Endodermal cell (in vitro differentiated cells): ENCODE data around the gene ITGB3. TPM values are rescaled to one million over a fixed set of nuclear protein-coding genes. Genes with fewer than 3 reads are reported as not detected.

Experiments
- DNase-seq: peaks from one replicate; pipeline ENCODE4 v3.0.0-alpha.2; 2017
- H3K27ac ChIP-seq: 2 replicates; pipeline ENCODE4 v1.5.1; 2013; ENCODE audit warnings: mild to moderate bottlenecking, low read depth, low read length, moderate library complexity
- H3K27me3 ChIP-seq: 2 replicates; pipeline ENCODE4 v1.6.1; 2013; ENCODE audit warnings: mild to moderate bottlenecking, low read length, moderate library complexity; ENCODE audit not compliant: insufficient read depth, control insufficient read depth, poor library complexity, severe bottlenecking
- H3K36me3 ChIP-seq: 2 replicates; pipeline ENCODE4 v1.7.0; 2013; ENCODE audit warnings: mild to moderate bottlenecking, low read length, moderate library complexity; ENCODE audit not compliant: control insufficient read depth, insufficient read depth
- H3K4me1 ChIP-seq: one replicate; pipeline ENCODE4 v1.7.0; 2013; ENCODE audit warnings: low read length; ENCODE audit not compliant: control insufficient read depth, insufficient read depth
- H3K4me3 ChIP-seq: 2 replicates; pipeline ENCODE4 v1.5.1; 2013; ENCODE audit warnings: mild to moderate bottlenecking, low read length, moderate library complexity
- H3K9ac ChIP-seq: 2 replicates; pipeline ENCODE4 v1.6.1; 2013; ENCODE audit warnings: mild to moderate bottlenecking, low read length, moderate library complexity; ENCODE audit not compliant: poor library complexity, severe bottlenecking; ENCODE audit errors: extremely low read depth
- H3K9me3 ChIP-seq: 2 replicates; pipeline ENCODE4 v1.6.1; 2013; ENCODE audit warnings: mild to moderate bottlenecking, low read length, moderate library complexity; ENCODE audit not compliant: control insufficient read depth
- H3K27ac Mint-ChIP-seq: 2 replicates; pipeline ENCODE4 v1.8.0; 2020; ENCODE audit warnings: mixed read lengths
- H3K27me3 Mint-ChIP-seq: 2 replicates; pipeline ENCODE4 v1.8.0; 2021; ENCODE audit warnings: mild to moderate bottlenecking, mixed read lengths; ENCODE audit not compliant: insufficient read depth
- H3K36me3 Mint-ChIP-seq: 2 replicates; pipeline ENCODE4 v1.8.0; 2020; ENCODE audit warnings: low read depth, mixed read lengths
- H3K4me1 Mint-ChIP-seq: 2 replicates; pipeline ENCODE4 v1.8.0; 2020; ENCODE audit warnings: mixed read lengths
- H3K4me3 Mint-ChIP-seq: 2 replicates; pipeline ENCODE4 v1.8.0; 2020; ENCODE audit warnings: mild to moderate bottlenecking, moderate library complexity, mixed read lengths
- H3K9me3 Mint-ChIP-seq: 2 replicates; pipeline ENCODE4 v1.8.0; 2020; ENCODE audit warnings: mild to moderate bottlenecking, mixed read lengths
- CTCF ChIP-seq: fragments of 200-600 bp; sonication (generic); conservative IDR thresholded peaks from 2 replicates; pipeline ENCODE4 v1.5.0; 2021; ENCODE audit warnings: antibody characterized with exemption, mild to moderate bottlenecking
- WGBS, 2 experiments: methylation state at CpG; one replicate each; pipeline versions ENCODE4 v1.1.5 to v1.1.7; 2013; ENCODE audit warnings: missing lambda C conversion rate in 2 of 2, mixed read lengths in 1 of 2; ENCODE audit not compliant: insufficient coverage in 1 of 2, insufficient read length in 1 of 2; 5-methylcytosine and 5-hydroxymethylcytosine counted together
- total RNA-seq, 2 donors: library from RNA; stranded (reverse); fragmentation: NEBNext Ultra II Directional in 1 of 2; extraction: Animal tissue kit (Norgen Biotek cat#: 25700) in 1 of 2; gene quantifications; 2 replicates in 1 of 2; 3 replicates in 1 of 2; pipeline ENCODE4 v1.2.1, GENCODE V29; 2021

Gene ITGB3
- total RNA-seq, 2 donors from 2014 or later, result 0.51 to 0.73 TPM

- Mint-ChIP-seq H3K27me3 (peaks cover 23% of the 10 kb centered on the region), H3K4me1 (peaks cover 9% of the 10 kb centered on the region), H3K36me3 (no peaks in the 10 kb centered on the region), H3K27ac (no peak overlapping the region), H3K4me3 (no peak overlapping the region), H3K9me3 (no peaks in the 10 kb centered on the region)
- DNase-seq, result no peak
- H3K4me1 ChIP-seq, result no peaks in the 10 kb centered on the region
- no peaks in the 10 kb centered on the region for H3K27me3 ChIP-seq
- no peak overlapping the region for H3K27ac ChIP-seq
- H3K36me3 ChIP-seq, result no peaks in the 10 kb centered on the region
- H3K4me3 ChIP-seq, result no peak overlapping the region
- H3K9ac ChIP-seq, result no peak overlapping the region
- TF ChIP-seq CTCF, result no peak
- 82 to 92% methylated on average over 7 to 10 of the region's 10 CpGs for whole genome bisulfite sequencing, 2 experiments
- H3K9me3 ChIP-seq, result no peaks in the 10 kb centered on the region
These were observed 22.8 kb upstream of the ITGB3 start for GRCh38 chr17:47230864-47231263.

- Histone ChIP-seq H3K4me3 (no peak overlapping the region), H3K27ac (no peak overlapping the region), H3K9ac (no peak overlapping the region), H3K4me1 (no peaks in the 10 kb centered on the region), H3K9me3 (no peaks in the 10 kb centered on the region), H3K27me3 (no peaks in the 10 kb centered on the region), H3K36me3 (no peaks in the 10 kb centered on the region)
- DNase-seq, result no peak
- peaks cover 20% of the 10 kb centered on the region for H3K27me3 Mint-ChIP-seq
- TF ChIP-seq CTCF, result no peak
- H3K36me3 Mint-ChIP-seq, result no peaks in the 10 kb centered on the region
- H3K27ac Mint-ChIP-seq, result no peak overlapping the region
- no peaks in the 10 kb centered on the region for H3K9me3 Mint-ChIP-seq
- no peak overlapping the region for H3K4me3 Mint-ChIP-seq
- peaks cover 9% of the 10 kb centered on the region for H3K4me1 Mint-ChIP-seq
- 94 to 100% methylated on average over 2 to 3 of the region's 3 CpGs for WGBS, 2 experiments
These were observed 22.3 kb upstream of the ITGB3 start for GRCh38 chr17:47231334-47231733.

GRCh38 chr17:47231866-47232265, 21.8 kb upstream of the ITGB3 start:
- H3K27ac Mint-ChIP-seq, result no peak overlapping the region
- H3K36me3 Mint-ChIP-seq, result no peaks in the 10 kb centered on the region
- no peak overlapping the region for H3K4me3 Mint-ChIP-seq
- no peaks in the 10 kb centered on the region for H3K9me3 ChIP-seq
- DNase-seq, result no peak
- no peaks in the 10 kb centered on the region for H3K9me3 Mint-ChIP-seq
- no peak overlapping the region for H3K4me3 ChIP-seq
- no peaks in the 10 kb centered on the region for H3K27me3 ChIP-seq
- H3K27ac ChIP-seq, result no peak overlapping the region
- no peaks in the 10 kb centered on the region for H3K36me3 ChIP-seq
- H3K27me3 Mint-ChIP-seq, result peaks cover 19% of the 10 kb centered on the region
- H3K4me1 ChIP-seq, result no peaks in the 10 kb centered on the region
- WGBS, 2 experiments, result 81 to 97% methylated on average over 3 of the region's 3 CpGs
- TF ChIP-seq CTCF, result no peak
- H3K9ac ChIP-seq, result no peak overlapping the region
- H3K4me1 Mint-ChIP-seq, result peaks cover 9% of the 10 kb centered on the region
